Measurements from ENCODE around the gene SDS.

SDS gene

GRCh38 chr12:113403435-113404415 lies at the start of gene SDS:
SDS (minus strand) TSS chr12:113403887; CDS start chr12:113399708, 4,179 bp downstream.
- DNase-seq (ENCODE audit: low read depth in 2 of 2): no peak

GRCh38 chr12:113453330-113453729 lies 49.6 kb upstream of the SDS start:
- no peak for DNase-seq (ENCODE audit: low read depth in 2 of 2)

GRCh38 chr12:113452458-113452857 lies 48.8 kb upstream of the SDS start:
- no peak for DNase-seq (ENCODE audit: low read depth in 2 of 2)

GRCh38 chr12:113449839-113450238 lies 46.2 kb upstream of the SDS start:
- DNase-seq (ENCODE audit: low read depth in 2 of 2): no peak

- no peak for DNase-seq (ENCODE audit: low read depth in 2 of 2)
Observed at GRCh38 chr12:113449299-113449698, 45.6 kb upstream of the SDS start.

- DNase-seq (ENCODE audit: low read depth in 2 of 2): no peak
Observed at GRCh38 chr12:113448873-113449272, 45.2 kb upstream of the SDS start.

GRCh38 chr12:113445544-113446171 lies 42.0 kb upstream of the SDS start:
- no peak for DNase-seq (ENCODE audit: low read depth in 2 of 2)

- DNase-seq (ENCODE audit: low read depth in 2 of 2): no peak
Observed at GRCh38 chr12:113443030-113443539, 39.4 kb upstream of the SDS start.

GRCh38 chr12:113440947-113441782 lies 37.5 kb upstream of the SDS start:
- no peak for DNase-seq (ENCODE audit: low read depth in 2 of 2)

GRCh38 chr12:113440336-113440735 lies 36.6 kb upstream of the SDS start:
- no peak for DNase-seq (ENCODE audit: low read depth in 2 of 2)

GRCh38 chr12:113439606-113440030 lies 35.9 kb upstream of the SDS start:
- no peak for DNase-seq (ENCODE audit: low read depth in 2 of 2)

- no peak for DNase-seq (ENCODE audit: low read depth in 2 of 2)
Observed at GRCh38 chr12:113439301-113439597, 35.6 kb upstream of the SDS start.

- no peak for DNase-seq (ENCODE audit: low read depth in 2 of 2)
Observed at GRCh38 chr12:113438523-113439300, 35.0 kb upstream of the SDS start.

GRCh38 chr12:113437729-113438100 lies 34.0 kb upstream of the SDS start:
- DNase-seq (ENCODE audit: low read depth in 2 of 2): no peak

- DNase-seq (ENCODE audit: low read depth in 2 of 2): no peak
Observed at GRCh38 chr12:113436993-113437728, 33.5 kb upstream of the SDS start.

GRCh38 chr12:113436586-113436985 lies 32.9 kb upstream of the SDS start:
- no peak for DNase-seq (ENCODE audit: low read depth in 2 of 2)

- DNase-seq (ENCODE audit: low read depth in 2 of 2): no peak
Observed at GRCh38 chr12:113435367-113435766, 31.7 kb upstream of the SDS start.

GRCh38 chr12:113432986-113433385 lies 29.3 kb upstream of the SDS start:
- DNase-seq (ENCODE audit: low read depth in 2 of 2): no peak

GRCh38 chr12:113428482-113428881 lies 24.8 kb upstream of the SDS start:
- no peak for DNase-seq (ENCODE audit: low read depth in 2 of 2)

GRCh38 chr12:113427882-113428281 lies 24.2 kb upstream of the SDS start:
- no peak for DNase-seq (ENCODE audit: low read depth in 2 of 2)
